ACC112 (cell line): ENCODE results near the gene GPANK1.
"Not testable (repeated sequence)": the region's sequence is repeated elsewhere in the genome, so short reads cannot be mapped to it uniquely, and the experiment has no call there.

ENCODE experiments used
- H2AFZ ChIP-seq: fragments of 200-600 bp; sonication (generic); one replicate; pipeline ENCODE4 v1.6.0; 2017; ENCODE audit warnings: antibody characterized with exemption, low read length; ENCODE audit not compliant: unreplicated experiment
- H3K27ac ChIP-seq: fragments of 200-600 bp; sonication (generic); 2 replicates; pipeline ENCODE4 v1.5.1; 2014; ENCODE audit warnings: low read depth, mild to moderate bottlenecking, antibody characterized with exemption, low read length, moderate library complexity
- H3K27me3 ChIP-seq: fragments of 200-600 bp; sonication (generic); 2 replicates; pipeline ENCODE4 v1.6.1; 2014; ENCODE audit warnings: mild to moderate bottlenecking, antibody characterized with exemption, low read length, moderate library complexity, mixed read lengths; ENCODE audit not compliant: insufficient read depth
- H3K36me3 ChIP-seq: fragments of 200-600 bp; sonication (generic); 2 replicates; pipeline ENCODE4 v1.6.1; 2016; ENCODE audit warnings: mild to moderate bottlenecking, antibody characterized with exemption, low read length, moderate library complexity, mixed read lengths; ENCODE audit not compliant: insufficient read depth
- H3K4me1 ChIP-seq: fragments of 200-600 bp; sonication (generic); one replicate; pipeline ENCODE4 v1.6.1; 2016; ENCODE audit warnings: low read length, mixed read lengths; ENCODE audit not compliant: insufficient read depth, unreplicated experiment, control insufficient read depth
- H3K4me3 ChIP-seq: fragments of 200-600 bp; sonication (generic); 2 replicates; pipeline ENCODE4 v1.5.1; 2014; ENCODE audit warnings: mild to moderate bottlenecking, low read depth, low read length
- H3K79me2 ChIP-seq: fragments of 200-600 bp; sonication (generic); one replicate; pipeline ENCODE4 v1.6.0; 2016; ENCODE audit warnings: low read length; ENCODE audit not compliant: control insufficient read depth, unreplicated experiment, insufficient read depth

GPANK1 gene

DNA sequence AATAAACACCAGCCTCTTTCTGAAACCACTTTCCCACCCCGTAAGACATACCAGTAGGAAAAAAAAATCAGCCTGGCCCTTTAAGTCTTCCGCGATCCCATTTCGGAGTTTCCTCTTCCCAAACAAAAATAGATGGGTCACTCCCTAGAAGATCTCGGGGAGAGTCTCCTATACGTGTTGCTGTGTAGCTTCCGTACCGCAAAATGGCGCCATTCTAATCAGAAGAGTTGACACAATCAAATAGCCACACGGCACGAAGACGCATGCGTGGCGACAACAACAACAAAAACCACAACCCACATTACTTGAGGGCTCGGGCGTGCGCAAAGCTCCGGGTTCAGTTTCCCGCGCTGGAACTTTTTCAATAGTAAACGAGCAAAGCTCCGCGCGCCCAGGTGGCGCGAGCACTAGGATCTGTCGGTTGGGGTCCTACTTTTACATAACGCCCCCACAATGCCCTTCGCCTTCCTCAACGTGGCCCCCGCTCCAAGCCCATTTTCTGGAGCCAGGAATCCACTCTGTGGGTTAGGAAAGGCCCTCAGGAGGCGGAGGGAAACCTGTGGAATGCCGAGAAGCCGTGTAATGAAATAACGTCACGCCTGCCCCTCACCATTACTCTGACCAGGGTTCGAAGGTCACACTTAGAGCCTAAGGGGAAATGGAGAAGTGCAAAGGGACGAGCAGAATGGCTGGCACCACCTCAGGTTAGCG, at the start of gene GPANK1:
Gene GPANK1, minus strand, starts transcription at position 208 of the 711 bp plus-strand sequence. CDS start 519 bp downstream, outside the sequence.
- Histone ChIP-seq H3K79me2 (peaks cover 70% of the 10 kb centered on the region), H3K4me1 (peaks cover 14% of the 10 kb centered on the region), H3K27ac (peak within 1 kb of the TSS; percentile 96), H3K4me3 (peak within 1 kb of the TSS; percentile 97), H3K36me3 (peaks cover 26% of the 10 kb centered on the region), H2AFZ (peak within 1 kb of the TSS; percentile 82), H3K27me3 (no peaks in the 10 kb centered on the region)

- no peaks in the 10 kb centered on the region for H3K4me1 ChIP-seq
- no peak overlapping the region for H2AFZ ChIP-seq
- no peaks in the 10 kb centered on the region for H3K79me2 ChIP-seq
- no peak overlapping the region for H3K27ac ChIP-seq
- no peaks in the 10 kb centered on the region for H3K36me3 ChIP-seq
- no peaks in the 10 kb centered on the region for H3K27me3 ChIP-seq
- no peak overlapping the region for H3K4me3 ChIP-seq
Observed at GRCh38 chr6:31713991-31714684, 49.3 kb upstream of the GPANK1 start.

- Histone ChIP-seq H3K27me3 (no peaks in the 10 kb centered on the region), H3K27ac (no peak overlapping the region), H3K79me2 (no peaks in the 10 kb centered on the region), H3K36me3 (no peaks in the 10 kb centered on the region), H3K4me3 (no peak overlapping the region), H2AFZ (no peak overlapping the region), H3K4me1 (no peaks in the 10 kb centered on the region)
Observed at GRCh38 chr6:31713465-31713864, 48.7 kb upstream of the GPANK1 start.

DNA sequence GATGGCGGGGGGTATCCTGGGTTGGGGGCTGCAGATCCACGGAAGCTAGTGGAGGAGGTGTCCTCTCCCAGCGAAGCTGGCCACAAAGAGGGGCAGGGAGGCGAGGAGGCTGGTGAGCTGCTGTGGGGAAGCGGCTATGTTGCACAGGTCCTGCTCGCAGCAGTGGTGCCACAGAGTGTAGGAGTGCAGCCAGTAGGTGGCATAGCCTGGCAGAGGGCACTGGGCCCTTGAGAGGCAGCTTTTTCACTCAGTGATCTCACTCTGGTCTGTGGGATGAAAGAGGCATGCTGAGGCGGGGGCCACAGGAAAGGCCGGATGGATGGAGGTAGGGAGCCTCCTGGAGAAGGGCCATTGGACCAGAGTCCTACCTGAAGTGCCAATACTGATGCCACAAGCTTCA, 47.5 kb upstream of the GPANK1 start:
- Histone ChIP-seq H2AFZ (no peak overlapping the region), H3K27ac (no peak overlapping the region), H3K36me3 (no peaks in the 10 kb centered on the region), H3K79me2 (no peaks in the 10 kb centered on the region), H3K4me1 (no peaks in the 10 kb centered on the region), H3K27me3 (no peaks in the 10 kb centered on the region), H3K4me3 (no peak overlapping the region)

DNA sequence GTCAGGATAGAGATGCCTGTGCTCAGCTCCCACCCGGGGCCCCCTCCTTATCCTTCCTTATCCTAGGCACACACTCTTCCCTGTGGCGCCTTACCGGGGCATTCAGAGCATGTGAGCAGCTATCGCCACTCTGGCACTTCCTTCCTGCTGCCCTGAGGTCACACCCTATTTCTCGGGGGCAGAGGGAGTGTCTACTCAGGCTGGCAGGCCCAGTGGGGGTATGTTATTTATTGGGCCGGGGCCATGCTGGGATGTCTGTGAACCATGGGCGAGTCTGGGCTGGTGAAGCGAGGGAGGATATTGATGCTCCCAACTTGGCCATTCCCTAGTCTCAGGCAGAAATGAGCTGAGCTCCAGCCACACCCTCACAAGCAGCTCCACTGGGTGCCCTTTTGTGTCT, 46.4 kb upstream of the GPANK1 start:
- Histone ChIP-seq H3K27me3 (no peaks in the 10 kb centered on the region), H3K27ac (no peak overlapping the region), H3K4me1 (no peaks in the 10 kb centered on the region)

DNA sequence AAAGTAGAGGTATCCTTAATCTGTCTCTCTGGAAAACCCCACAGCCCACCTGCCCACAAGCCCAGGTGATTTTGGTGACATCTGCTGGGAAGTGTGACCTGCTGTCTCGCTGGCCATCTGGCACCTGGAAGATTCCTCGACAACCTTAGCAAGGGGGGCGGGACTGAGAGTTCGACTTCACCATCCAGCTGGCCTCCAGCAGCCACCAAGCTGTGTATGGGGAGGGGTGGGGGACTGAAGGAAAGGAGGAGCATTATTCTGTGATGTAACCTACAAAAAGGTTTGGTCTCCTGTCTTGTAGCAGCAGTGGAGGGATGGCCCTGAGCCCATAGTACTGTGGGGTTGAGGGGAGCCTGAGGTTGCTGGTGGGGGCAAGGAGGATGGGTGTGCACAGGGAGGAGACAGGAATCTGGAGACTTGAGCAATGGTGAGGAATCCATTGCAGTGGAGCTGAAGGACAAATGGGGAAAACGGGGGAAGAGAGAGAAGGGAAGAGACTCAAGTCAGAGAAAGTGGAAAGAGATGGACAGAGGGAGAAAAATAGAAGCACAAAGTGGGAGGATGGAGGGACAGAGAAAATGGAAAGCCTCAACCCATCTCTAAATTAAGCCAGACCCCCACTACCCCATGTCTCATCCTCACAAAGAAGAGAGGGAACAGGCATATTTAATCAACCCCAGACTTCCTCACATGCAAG, 45.9 kb upstream of the GPANK1 start:
- Histone ChIP-seq H3K36me3 (no peaks in the 10 kb centered on the region), H3K27ac (no peak overlapping the region), H3K27me3 (no peaks in the 10 kb centered on the region), H3K79me2 (no peaks in the 10 kb centered on the region), H3K4me3 (no peak overlapping the region), H3K4me1 (no peaks in the 10 kb centered on the region), H2AFZ (no peak overlapping the region)

More for the DNA sequence above, 46.4 kb upstream of the GPANK1 start:
- H3K79me2 ChIP-seq = no peaks in the 10 kb centered on the region
- no peaks in the 10 kb centered on the region for H3K36me3 ChIP-seq
- H3K4me3 ChIP-seq = no peak overlapping the region
- H2AFZ ChIP-seq = peak overlapping the region; percentile 36

DNA sequence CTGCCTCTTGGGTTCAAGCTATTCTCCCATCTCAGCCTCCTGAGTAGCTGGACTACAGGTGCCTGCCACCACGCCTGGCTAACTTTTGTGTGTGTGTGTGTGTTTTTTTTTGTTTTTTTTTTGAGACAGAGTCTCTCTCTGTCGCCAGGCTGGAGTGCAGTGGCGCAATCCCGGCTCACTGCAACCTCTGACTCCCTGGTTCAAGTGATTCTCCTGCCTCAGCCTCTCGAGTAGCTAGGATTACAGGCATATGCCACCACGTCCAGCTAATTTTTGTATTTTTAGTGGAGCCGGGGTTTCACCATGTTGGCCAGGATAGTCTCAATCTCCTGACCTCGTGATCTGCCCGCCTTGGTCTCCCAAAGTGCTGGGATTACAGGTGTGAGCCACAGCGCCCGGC, 44.4 kb upstream of the GPANK1 start:
- H3K4me1 ChIP-seq, H3K27ac ChIP-seq, H3K4me3 ChIP-seq, H3K36me3 ChIP-seq, H3K27me3 ChIP-seq, H2AFZ ChIP-seq, H3K79me2 ChIP-seq: not testable (repeated sequence)

- H3K4me1 ChIP-seq = no peaks in the 10 kb centered on the region
- no peaks in the 10 kb centered on the region for H3K36me3 ChIP-seq
- no peak overlapping the region for H3K4me3 ChIP-seq
- H3K27me3 ChIP-seq = no peaks in the 10 kb centered on the region
- H2AFZ ChIP-seq = no peak overlapping the region
- no peaks in the 10 kb centered on the region for H3K79me2 ChIP-seq
- no peak overlapping the region for H3K27ac ChIP-seq
Observed at GRCh38 chr6:31708224-31708623, 43.4 kb upstream of the GPANK1 start.

DNA sequence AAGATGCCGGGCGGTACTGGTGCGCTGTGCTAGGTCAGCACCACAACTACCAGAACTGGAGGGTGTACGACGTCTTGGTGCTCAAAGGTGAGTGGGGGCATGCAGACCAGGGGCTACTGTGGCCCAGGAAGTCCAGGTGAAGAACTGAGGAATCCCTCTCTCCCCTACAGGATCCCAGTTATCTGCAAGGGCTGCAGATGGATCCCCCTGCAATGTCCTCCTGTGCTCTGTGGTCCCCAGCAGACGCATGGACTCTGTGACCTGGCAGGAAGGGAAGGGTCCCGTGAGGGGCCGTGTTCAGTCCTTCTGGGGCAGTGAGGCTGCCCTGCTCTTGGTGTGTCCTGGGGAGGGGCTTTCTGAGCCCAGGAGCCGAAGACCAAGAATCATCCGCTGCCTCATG, 42.9 kb upstream of the GPANK1 start:
- peaks cover 3% of the 10 kb centered on the region for H3K79me2 ChIP-seq
- H3K4me3 ChIP-seq = no peak overlapping the region
- no peaks in the 10 kb centered on the region for H3K4me1 ChIP-seq
- H3K36me3 ChIP-seq = no peaks in the 10 kb centered on the region
- no peak overlapping the region for H3K27ac ChIP-seq
- no peaks in the 10 kb centered on the region for H3K27me3 ChIP-seq
- no peak overlapping the region for H2AFZ ChIP-seq

DNA sequence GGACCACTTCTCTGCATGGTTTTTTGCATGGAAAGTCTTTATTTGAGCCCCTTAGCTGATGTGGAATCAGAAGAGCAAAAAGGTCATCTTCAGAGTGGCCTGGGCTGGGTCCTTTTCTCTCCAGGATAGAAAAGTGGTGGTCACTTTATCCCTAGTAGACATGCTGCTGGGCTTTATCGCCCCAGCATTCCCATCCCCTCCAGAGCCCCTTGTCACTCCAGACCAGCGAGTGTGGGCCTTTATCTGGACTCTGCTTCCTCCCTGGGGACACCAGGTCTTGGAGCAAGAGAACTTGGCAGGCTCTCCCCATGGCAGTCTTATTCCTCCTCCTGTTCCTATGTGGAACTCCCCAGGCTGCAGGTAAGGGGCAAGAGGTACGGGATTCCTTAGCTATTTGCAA, 41.8 kb upstream of the GPANK1 start, which contains the start of gene LY6G6F:
Gene LY6G6F, plus strand, starts transcription at position 268 of the 400 bp plus-strand sequence. Its CDS starts 41 bp downstream, at position 309.
- H3K27ac ChIP-seq = no peak within 1 kb of the TSS
- no peak within 1 kb of the TSS for H3K4me3 ChIP-seq
- no peaks in the 10 kb centered on the region for H3K36me3 ChIP-seq
- no peak within 1 kb of the TSS for H2AFZ ChIP-seq
- H3K27me3 ChIP-seq = no peaks in the 10 kb centered on the region
- peaks cover 2% of the 10 kb centered on the region for H3K4me1 ChIP-seq
- peaks cover 14% of the 10 kb centered on the region for H3K79me2 ChIP-seq
